IMR-90 (cell line): ENCODE measurements around the gene CREG2.

Experiments
- MXI1 ChIP-seq: IDR thresholded peaks from 2 replicates; pipeline ENCODE4 v1.6.1; 2012; ENCODE audit warnings: low read depth, mild to moderate bottlenecking, low read length, moderate library complexity, borderline replicate concordance
- POLR2A ChIP-seq: IDR thresholded peaks from 2 replicates; pipeline ENCODE4 v1.6.1; 2012; ENCODE audit warnings: mild to moderate bottlenecking, low read depth, low read length
- RFX5 ChIP-seq: IDR thresholded peaks from 2 replicates; pipeline ENCODE4 v1.8.0; 2012; ENCODE audit warnings: low read depth, mild to moderate bottlenecking, low read length, moderate library complexity
- TF ChIP-seq, protein P1 (sequence below): fragments of 150-350 bp; IDR thresholded peaks from 2 replicates; pipeline ENCODE4 v1.6.1; 2016; ENCODE audit warnings: low read depth, mild to moderate bottlenecking, low read length, moderate library complexity, borderline replicate concordance
- TF ChIP-seq, protein P2 (sequence below): fragments of 150-350 bp; IDR thresholded peaks from 2 replicates; pipeline ENCODE4 v1.6.1; 2017; ENCODE audit warnings: mild to moderate bottlenecking, antibody characterized with exemption, low read length, low read depth
- TF ChIP-seq, protein P3 (sequence below): conservative IDR thresholded peaks from 2 replicates; pipeline ENCODE4 v1.5.1; 2012; ENCODE audit warnings: mild to moderate bottlenecking, low read depth, low read length, improper control_type of control experiment

DNA sequence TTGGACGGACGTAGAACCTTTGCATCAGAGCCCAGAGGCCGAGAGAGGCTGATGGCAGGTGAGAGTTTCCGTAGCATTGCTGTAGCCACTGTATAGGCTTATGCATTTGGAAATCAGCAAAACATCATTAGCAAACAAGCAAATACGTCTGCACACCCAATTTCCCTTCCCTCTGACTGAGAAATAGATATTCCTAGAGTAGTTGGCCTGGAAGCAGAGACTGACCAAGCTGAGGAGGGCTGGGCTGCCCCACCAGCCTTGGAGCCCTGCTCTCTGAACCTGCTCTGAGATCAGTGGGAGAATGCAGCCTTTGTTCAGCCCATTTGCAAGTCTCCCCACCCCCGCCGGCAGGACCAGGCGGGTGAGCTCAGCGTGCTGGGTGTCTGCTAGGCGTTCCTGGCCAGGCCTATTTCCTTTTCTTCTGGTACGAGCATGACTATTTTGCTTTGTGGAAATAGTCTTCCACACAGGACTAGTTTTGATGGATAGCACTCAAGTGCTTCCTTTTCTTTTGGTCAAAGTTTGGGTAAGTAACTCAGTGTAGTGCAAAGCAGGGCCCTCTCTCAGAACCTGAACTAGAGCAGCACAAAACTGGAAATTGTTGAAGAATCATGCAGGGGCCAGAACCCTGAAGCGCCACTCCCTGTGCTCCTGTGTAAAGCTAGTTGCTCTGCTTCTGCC lies 56.9 kb downstream of the CREG2 start:
- no peak for TF ChIP-seq POLR2A
- TF ChIP-seq, protein P1, sequence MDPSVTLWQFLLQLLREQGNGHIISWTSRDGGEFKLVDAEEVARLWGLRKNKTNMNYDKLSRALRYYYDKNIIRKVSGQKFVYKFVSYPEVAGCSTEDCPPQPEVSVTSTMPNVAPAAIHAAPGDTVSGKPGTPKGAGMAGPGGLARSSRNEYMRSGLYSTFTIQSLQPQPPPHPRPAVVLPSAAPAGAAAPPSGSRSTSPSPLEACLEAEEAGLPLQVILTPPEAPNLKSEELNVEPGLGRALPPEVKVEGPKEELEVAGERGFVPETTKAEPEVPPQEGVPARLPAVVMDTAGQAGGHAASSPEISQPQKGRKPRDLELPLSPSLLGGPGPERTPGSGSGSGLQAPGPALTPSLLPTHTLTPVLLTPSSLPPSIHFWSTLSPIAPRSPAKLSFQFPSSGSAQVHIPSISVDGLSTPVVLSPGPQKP, result no peak
- TF ChIP-seq, protein P2, sequence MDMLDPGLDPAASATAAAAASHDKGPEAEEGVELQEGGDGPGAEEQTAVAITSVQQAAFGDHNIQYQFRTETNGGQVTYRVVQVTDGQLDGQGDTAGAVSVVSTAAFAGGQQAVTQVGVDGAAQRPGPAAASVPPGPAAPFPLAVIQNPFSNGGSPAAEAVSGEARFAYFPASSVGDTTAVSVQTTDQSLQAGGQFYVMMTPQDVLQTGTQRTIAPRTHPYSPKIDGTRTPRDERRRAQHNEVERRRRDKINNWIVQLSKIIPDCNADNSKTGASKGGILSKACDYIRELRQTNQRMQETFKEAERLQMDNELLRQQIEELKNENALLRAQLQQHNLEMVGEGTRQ, result no peak
- TF ChIP-seq, protein P3, sequence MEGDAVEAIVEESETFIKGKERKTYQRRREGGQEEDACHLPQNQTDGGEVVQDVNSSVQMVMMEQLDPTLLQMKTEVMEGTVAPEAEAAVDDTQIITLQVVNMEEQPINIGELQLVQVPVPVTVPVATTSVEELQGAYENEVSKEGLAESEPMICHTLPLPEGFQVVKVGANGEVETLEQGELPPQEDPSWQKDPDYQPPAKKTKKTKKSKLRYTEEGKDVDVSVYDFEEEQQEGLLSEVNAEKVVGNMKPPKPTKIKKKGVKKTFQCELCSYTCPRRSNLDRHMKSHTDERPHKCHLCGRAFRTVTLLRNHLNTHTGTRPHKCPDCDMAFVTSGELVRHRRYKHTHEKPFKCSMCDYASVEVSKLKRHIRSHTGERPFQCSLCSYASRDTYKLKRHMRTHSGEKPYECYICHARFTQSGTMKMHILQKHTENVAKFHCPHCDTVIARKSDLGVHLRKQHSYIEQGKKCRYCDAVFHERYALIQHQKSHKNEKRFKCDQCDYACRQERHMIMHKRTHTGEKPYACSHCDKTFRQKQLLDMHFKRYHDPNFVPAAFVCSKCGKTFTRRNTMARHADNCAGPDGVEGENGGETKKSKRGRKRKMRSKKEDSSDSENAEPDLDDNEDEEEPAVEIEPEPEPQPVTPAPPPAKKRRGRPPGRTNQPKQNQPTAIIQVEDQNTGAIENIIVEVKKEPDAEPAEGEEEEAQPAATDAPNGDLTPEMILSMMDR, result no peak
- no peak for TF ChIP-seq MXI1
- TF ChIP-seq RFX5, result no peak
